ENCODE data around the gene TEAD1.

Gene TEAD1

GRCh38 chr11:12642040-12642439 lies 32.2 kb upstream of the TEAD1 start:
- in situ Hi-C loops (cut with HindIII; ENCODE audit: low sequenced_read_pairs) = no loop called here
- DNase-seq (ENCODE audit: low read depth, low spot score) = peak; percentile 42
- H3K4me3 ChIP-seq (ENCODE audit: low read depth, low read length) = no peak overlapping the region
- no peak for TF ChIP-seq CTCF (IDR thresholded peaks at IDR 0.05; ENCODE audit: low read depth, low read length)

DNA sequence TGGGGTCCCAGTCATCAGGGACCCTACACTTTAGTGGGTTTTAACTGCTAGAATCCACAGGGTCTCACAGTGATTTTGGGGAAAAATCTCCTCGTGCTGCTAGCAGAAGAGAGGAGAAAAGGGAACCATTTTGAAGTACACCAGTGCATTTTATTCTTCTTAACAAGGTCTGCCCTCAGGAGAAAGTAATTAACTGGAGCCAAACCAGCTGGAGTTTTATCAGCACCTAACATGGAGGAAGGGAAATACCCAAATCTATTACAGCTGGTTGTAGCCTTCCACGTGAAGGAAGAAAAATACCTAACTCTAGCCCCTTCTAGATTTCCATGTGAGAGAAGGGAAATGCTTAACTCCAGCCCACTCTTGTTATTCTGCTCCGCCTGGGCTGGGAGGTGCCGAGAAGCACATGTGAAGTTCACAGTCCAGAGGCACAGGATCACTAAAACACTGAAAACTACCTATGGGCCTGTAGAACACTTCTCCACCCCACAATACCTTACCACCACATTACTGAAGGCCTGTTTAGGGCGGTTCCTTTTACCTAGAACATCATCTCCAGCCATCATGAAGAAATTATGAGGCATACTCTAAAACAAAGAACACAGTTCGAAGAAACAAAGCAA lies 31.3 kb upstream of the TEAD1 start:
- no peak for TF ChIP-seq CTCF (IDR thresholded peaks at IDR 0.05; ENCODE audit: low read depth, low read length)
- DNase-seq (ENCODE audit: low read depth, low spot score) = no peak
- H3K4me3 ChIP-seq (ENCODE audit: low read depth, low read length) = no peak overlapping the region
- in situ Hi-C loops (cut with HindIII; ENCODE audit: low sequenced_read_pairs) = no loop called here

- TF ChIP-seq CTCF (IDR thresholded peaks at IDR 0.05; ENCODE audit: low read depth, low read length) = no peak
- no peak overlapping the region for H3K4me3 ChIP-seq (ENCODE audit: low read depth, low read length)
- no peak for DNase-seq (ENCODE audit: low read depth, low spot score)
- in situ Hi-C loops (cut with HindIII; ENCODE audit: low sequenced_read_pairs) = no loop called here
Observed at GRCh38 chr11:12646478-12646877, 27.7 kb upstream of the TEAD1 start.

- in situ Hi-C loops (cut with HindIII; ENCODE audit: low sequenced_read_pairs) = no loop called here
- no peak for TF ChIP-seq CTCF (IDR thresholded peaks at IDR 0.05; ENCODE audit: low read depth, low read length)
- H3K4me3 ChIP-seq (ENCODE audit: low read depth, low read length) = no peak overlapping the region
- peak; percentile 40 for DNase-seq (ENCODE audit: low read depth, low spot score)
Observed at GRCh38 chr11:12653729-12654128, 20.5 kb upstream of the TEAD1 start.

DNA sequence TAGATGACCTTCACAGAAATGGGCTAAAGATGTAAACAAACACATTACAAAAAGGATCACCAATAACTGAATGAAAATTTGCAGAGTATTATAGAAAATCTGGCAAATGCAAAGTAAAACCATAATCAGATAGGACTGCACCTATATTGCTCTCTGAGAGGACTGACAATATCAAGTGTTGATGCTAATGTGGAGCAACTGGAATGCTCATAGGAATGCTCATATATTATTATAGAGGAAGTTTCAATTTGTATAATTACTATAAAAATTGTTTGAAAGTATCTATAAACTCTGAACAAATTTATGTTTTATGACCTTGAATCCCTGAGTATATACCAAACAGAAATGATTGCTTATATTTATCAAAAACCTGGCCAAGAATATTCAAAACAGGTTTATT lies 18.4 kb upstream of the TEAD1 start:
- in situ Hi-C loops (cut with HindIII; ENCODE audit: low sequenced_read_pairs) = no loop called here
- no peak for DNase-seq (ENCODE audit: low read depth, low spot score)
- TF ChIP-seq CTCF (IDR thresholded peaks at IDR 0.05; ENCODE audit: low read depth, low read length) = no peak
- H3K4me3 ChIP-seq (ENCODE audit: low read depth, low read length) = no peak overlapping the region

DNA sequence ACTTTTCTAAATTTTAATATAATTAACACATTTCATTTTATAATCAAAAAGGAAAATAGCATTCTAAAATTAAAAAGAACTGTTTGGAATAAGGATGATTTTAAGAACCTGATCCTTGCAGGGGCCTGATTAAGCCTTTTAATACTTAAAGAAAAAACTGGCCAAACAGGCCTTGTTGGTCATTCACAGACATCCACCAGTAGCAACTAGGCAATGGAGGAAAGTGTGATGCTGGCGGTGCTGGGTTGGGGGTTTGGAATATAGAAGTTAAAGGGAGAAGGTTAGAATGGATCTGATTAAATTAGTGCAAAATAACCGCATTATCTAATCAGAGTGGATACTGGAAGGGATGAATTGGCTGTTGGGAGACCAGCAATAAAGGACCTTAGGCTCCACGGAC lies 16.9 kb upstream of the TEAD1 start:
- no peak overlapping the region for H3K4me3 ChIP-seq (ENCODE audit: low read depth, low read length)
- no peak for DNase-seq (ENCODE audit: low read depth, low spot score)
- no peak for TF ChIP-seq CTCF (IDR thresholded peaks at IDR 0.05; ENCODE audit: low read depth, low read length)
- in situ Hi-C loops (cut with HindIII; ENCODE audit: low sequenced_read_pairs) = no loop called here

DNA sequence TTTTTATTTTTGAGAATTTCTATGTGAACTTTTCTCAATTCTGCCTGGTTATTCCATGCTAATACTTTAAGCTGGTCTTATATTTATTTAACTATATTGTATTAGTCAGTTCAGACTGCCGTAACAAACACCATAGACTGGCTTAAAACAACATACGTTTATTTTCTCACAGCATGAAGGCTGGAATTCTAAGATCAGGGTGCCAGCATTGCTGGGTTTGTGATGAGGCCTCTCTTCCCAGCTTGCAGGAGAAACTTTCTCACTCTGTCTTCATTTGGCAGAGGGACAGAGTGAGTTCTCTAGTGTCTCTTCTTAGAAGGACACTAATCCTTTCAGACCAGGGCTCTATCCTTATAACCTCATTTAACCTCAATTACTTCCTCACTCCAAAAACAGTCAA lies 16.2 kb upstream of the TEAD1 start:
- H3K4me3 ChIP-seq (ENCODE audit: low read depth, low read length) = no peak overlapping the region
- no peak for TF ChIP-seq CTCF (IDR thresholded peaks at IDR 0.05; ENCODE audit: low read depth, low read length)
- in situ Hi-C loops (cut with HindIII; ENCODE audit: low sequenced_read_pairs) = no loop called here
- no peak for DNase-seq (ENCODE audit: low read depth, low spot score)
